ENCODE data around the gene PPP2R2D.

Gene PPP2R2D

GRCh38 chr10:131868436-131868835 lies 32.4 kb upstream of the PPP2R2D start:
- ChIA-PET CTCF (interaction anchor here (1.3 kb wide), 1 partner anchor 9 kb away, joined by 3 read pairs; no protein-coding TSS in a partner anchor), POLR2A (no interaction called here)
- no peak for TF ChIP-seq CTCF (IDR thresholded peaks at IDR 0.05; ENCODE audit: control extremely low read depth, extremely low read depth, low read depth, missing control alignments)
- DNase-seq (ENCODE audit: extremely low spot score), result no peak

- ChIA-PET CTCF (interaction anchor here (1.2 to 1.6 kb wide), 4 partner anchors 10 to 415 kb away, joined by 3 to 4 read pairs (median 3); no protein-coding TSS in a partner anchor), POLR2A (no interaction called here)
- no peak for DNase-seq (ENCODE audit: extremely low spot score)
- no peak for TF ChIP-seq CTCF (IDR thresholded peaks at IDR 0.05; ENCODE audit: control extremely low read depth, extremely low read depth, low read depth, missing control alignments)
Observed at GRCh38 chr10:131869344-131869743, 31.5 kb upstream of the PPP2R2D start.

GRCh38 chr10:131870411-131870810 lies 30.4 kb upstream of the PPP2R2D start:
- ChIA-PET POLR2A (no interaction called here), CTCF (interaction anchor here (1.3 to 1.6 kb wide), 2 partner anchors 15 to 26 kb away, joined by 3 to 4 read pairs; no protein-coding TSS in a partner anchor)
- no peak for TF ChIP-seq CTCF (IDR thresholded peaks at IDR 0.05; ENCODE audit: control extremely low read depth, extremely low read depth, low read depth, missing control alignments)
- no peak for DNase-seq (ENCODE audit: extremely low spot score)

- ChIA-PET CTCF (interaction anchor here (1.2 to 1.6 kb wide), 3 partner anchors 15 to 170 kb away, joined by 3 to 4 read pairs (median 3); no protein-coding TSS in a partner anchor), POLR2A (no interaction called here)
- DNase-seq (ENCODE audit: extremely low spot score), result no peak
- no peak for TF ChIP-seq CTCF (IDR thresholded peaks at IDR 0.05; ENCODE audit: control extremely low read depth, extremely low read depth, low read depth, missing control alignments)
Observed at GRCh38 chr10:131870831-131871672, 29.8 kb upstream of the PPP2R2D start.

GRCh38 chr10:131871673-131872005 lies 29.2 kb upstream of the PPP2R2D start:
- no peak for TF ChIP-seq CTCF (IDR thresholded peaks at IDR 0.05; ENCODE audit: control extremely low read depth, extremely low read depth, low read depth, missing control alignments)
- no peak for DNase-seq (ENCODE audit: extremely low spot score)
- POLR2A ChIA-PET, result no interaction called here
- CTCF ChIA-PET, result interaction anchor here (1.2 kb wide), 1 partner anchor 169 kb away, joined by 3 read pairs; no protein-coding TSS in a partner anchor

- no peak for DNase-seq (ENCODE audit: extremely low spot score)
- no peak for TF ChIP-seq CTCF (IDR thresholded peaks at IDR 0.05; ENCODE audit: control extremely low read depth, extremely low read depth, low read depth, missing control alignments)
- ChIA-PET POLR2A (no interaction called here), CTCF (interaction anchor here (1.2 to 5.8 kb wide), 2 partner anchors 168 to 1682 kb away, joined by 3 to 36 read pairs; no protein-coding TSS in a partner anchor)
Observed at GRCh38 chr10:131872011-131872826, 28.6 kb upstream of the PPP2R2D start.
